B cell (primary cell): Measurements from ENCODE around the gene HAO2. TPM values are rescaled to one million over a fixed set of nuclear protein-coding genes. Genes with fewer than 3 reads are reported as not detected.

ENCODE experiments used
- ATAC-seq: fragments of 200-7000 bp; cut with Tn5 transposase; one replicate; pipeline ENCODE4 v1.10.0; 2021; ENCODE audit warnings: low read depth, mild to moderate bottlenecking, moderate number of reproducible peaks, moderate library complexity
- CTCF ChIA-PET: fragments of 350-600 bp; sonication (Branson Sonifier 250); formaldehyde crosslinking; loops from one replicate; lab custom pipeline; 2021; ENCODE audit warnings: antibody characterized with exemption, inconsistent platforms; lab: Charles Lee
- POLR2A ChIA-PET: fragments of 350-600 bp; sonication (Branson Sonifier 250); formaldehyde crosslinking; loops from one replicate; lab custom pipeline; 2021; ENCODE audit warnings: antibody characterized with exemption; lab: Charles Lee
- DNase-seq: peaks from one replicate; pipeline ENCODE4 v3.0.0; 2013
- H2AFZ ChIP-seq: 2 replicates; pipeline ENCODE4 v1.6.1; 2012; ENCODE audit warnings: mild to moderate bottlenecking, low read depth, low read length; ENCODE audit not compliant: insufficient read depth, poor library complexity, severe bottlenecking
- H3K27ac ChIP-seq, 2 donors: 1 replicate in 1 of 2; 2 replicates in 1 of 2; pipeline ENCODE4 v1.5.1; 2012 to 2013; ENCODE audit warnings: low read length in 2 of 2, mild to moderate bottlenecking in 2 of 2, moderate library complexity in 1 of 2
- H3K27me3 ChIP-seq, 4 experiments: fragments of 200-600 bp in 1 of 4; sonication (generic) in 1 of 4; replicated peaks in 1 of 4; 1 replicate in 2 of 4; 2 replicates in 2 of 4; pipeline versions ENCODE4 v1.6.1 to v1.7.0; 2013 to 2016; ENCODE audit warnings: low read length in 3 of 4, mild to moderate bottlenecking in 2 of 4, mixed read lengths in 1 of 4, moderate library complexity in 1 of 4; ENCODE audit not compliant: insufficient read depth in 4 of 4, control insufficient read depth in 3 of 4; ENCODE audit errors: control extremely low read depth in 1 of 4
- H3K36me3 ChIP-seq, 2 experiments: replicated peaks in 1 of 2; 1 replicate in 1 of 2; 2 replicates in 1 of 2; pipeline versions ENCODE4 v1.6.1 to v1.7.1; 2013; ENCODE audit warnings: low read length in 1 of 2; ENCODE audit not compliant: insufficient read depth in 2 of 2, control insufficient read depth in 1 of 2; ENCODE audit errors: control extremely low read depth in 1 of 2, extremely low read depth in 1 of 2
- H3K4me1 ChIP-seq, 2 donors: fragments of 200-600 bp in 1 of 2; sonication (generic) in 1 of 2; 1 replicate in 1 of 2; 2 replicates in 1 of 2; pipeline versions ENCODE4 v1.5.1 to v1.6.1; 2013 to 2017; ENCODE audit warnings: low read length in 2 of 2; ENCODE audit not compliant: control insufficient read depth in 2 of 2, insufficient read depth in 2 of 2
- H3K4me2 ChIP-seq: replicated peaks from 2 replicates; pipeline ENCODE3; 2012; ENCODE audit warnings: mild to moderate bottlenecking, low read depth, low read length; ENCODE audit not compliant: poor library complexity, severe bottlenecking
- H3K4me3 ChIP-seq, 5 experiments: fragments of 200-600 bp in 1 of 5; sonication (generic) in 1 of 5; 1 replicate in 3 of 5; 2 replicates in 2 of 5; pipeline versions ENCODE4 v1.5.1 to v1.7.0; 2011 to 2016; ENCODE audit warnings: low read length in 4 of 5, mild to moderate bottlenecking in 4 of 5, low read depth in 2 of 5, control low read depth in 1 of 5, moderate library complexity in 1 of 5; ENCODE audit not compliant: insufficient read depth in 1 of 5; ENCODE audit errors: control extremely low read depth in 1 of 5, extremely low read depth in 1 of 5
- H3K79me2 ChIP-seq: fragments of 200-600 bp; sonication (generic); one replicate; pipeline ENCODE4 v1.6.0; 2016; ENCODE audit warnings: low read length; ENCODE audit not compliant: control insufficient read depth, insufficient read depth
- H3K9ac ChIP-seq: fragments of 200-600 bp; sonication (generic); 2 replicates; pipeline ENCODE4 v1.6.1; 2017; ENCODE audit warnings: mild to moderate bottlenecking, low read length, moderate library complexity
- H3K9me3 ChIP-seq, 3 donors: one replicate each; pipeline versions ENCODE4 v1.6.1 to v1.7.1; 2013; ENCODE audit warnings: low read length in 2 of 3; ENCODE audit not compliant: control insufficient read depth in 2 of 3, insufficient read depth in 1 of 3; ENCODE audit errors: control extremely low read depth in 1 of 3
- H4K20me1 ChIP-seq: 2 replicates; pipeline ENCODE4 v1.6.0; 2012; ENCODE audit warnings: mild to moderate bottlenecking, low read length; ENCODE audit not compliant: insufficient read depth, control insufficient read depth, poor library complexity, severe bottlenecking
- H3K27ac Mint-ChIP-seq: one replicate; pipeline ENCODE4 v1.8.0; 2021; ENCODE audit warnings: mixed read lengths
- H3K27me3 Mint-ChIP-seq: one replicate; pipeline ENCODE4 v1.8.0; 2021; ENCODE audit warnings: mixed read lengths
- H3K4me1 Mint-ChIP-seq: one replicate; pipeline ENCODE4 v1.8.0; 2021; ENCODE audit warnings: mixed read lengths
- H3K4me3 Mint-ChIP-seq: one replicate; pipeline ENCODE4 v1.8.0; 2021; ENCODE audit warnings: mixed read lengths
- H3K9me3 Mint-ChIP-seq: one replicate; pipeline ENCODE4 v1.8.0; 2022; ENCODE audit warnings: mixed read lengths; ENCODE audit not compliant: insufficient read depth
- EZH2 ChIP-seq: IDR thresholded peaks from 2 replicates; pipeline ENCODE4 v1.6.1; 2012; ENCODE audit warnings: borderline replicate concordance, low read depth, mild to moderate bottlenecking, moderate library complexity, low read length; ENCODE audit not compliant: insufficient read depth, poor library complexity, severe bottlenecking
- WGBS: methylation state at CpG from one replicate; pipeline ENCODE4 v1.1.5; 2013; ENCODE audit warnings: missing lambda C conversion rate; ENCODE audit not compliant: insufficient coverage; 5-methylcytosine and 5-hydroxymethylcytosine counted together
- intact Hi-C: fragments of 100-400 bp; cut with micrococcal nuclease; formaldehyde crosslinking; loops from one replicate; pipeline ENCODE4 v1.10.0; 2022
- polyA plus RNA-seq: library from polyadenylated mRNA; depleted of rRNA; stranded (reverse); fragments of >200 nt; gene quantifications from 2 replicates; pipeline ENCODE4 v1.2.3, GENCODE V29; 2012
- total RNA-seq, 2 donors: library from RNA; stranded (reverse); fragments of 120-200 nt in 1 of 2; gene quantifications; 1 replicate in 1 of 2; 2 replicates in 1 of 2; pipeline versions ENCODE4 v1.2.3 to v1.2.4, GENCODE V29; 2013 to 2022
- TF ChIP-seq, protein P1 (sequence below): fragments of 200-600 bp; IDR thresholded peaks from one replicate; pipeline ENCODE4 v1.8.0; 2022; ENCODE audit warnings: antibody characterized with exemption, mild to moderate bottlenecking

The HAO2 gene
- total and polyA plus RNA-seq, 2 donors (not counting 1 experiment from before 2014, with no cell fraction given): not detected

DNA sequence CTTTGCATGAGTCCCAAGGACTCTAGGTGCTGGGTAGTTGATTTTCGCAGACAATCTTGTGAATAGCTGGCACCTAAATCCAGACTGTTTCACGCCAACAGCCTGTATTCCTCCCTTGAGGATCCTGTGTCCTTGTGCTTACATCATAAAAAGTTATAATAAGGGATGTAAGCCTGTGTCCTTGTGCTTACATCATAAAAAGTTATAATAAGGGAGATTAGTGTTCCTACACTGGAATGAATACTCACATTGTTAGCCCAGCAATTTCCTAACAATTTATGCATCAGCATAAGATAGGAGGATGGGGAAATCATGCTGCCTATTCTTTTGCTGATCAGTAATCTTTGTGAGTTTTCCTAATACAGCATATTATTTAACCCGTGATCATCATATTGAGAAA, 42.4 kb downstream of the HAO2 start:
- no peak overlapping the region for H3K27ac ChIP-seq
- no peak overlapping the region for H3K4me2 ChIP-seq
- Mint-ChIP-seq H3K27me3 (peaks cover 10% of the 10 kb centered on the region), H3K9me3 (peaks cover 9% of the 10 kb centered on the region), H3K4me3 (no peak overlapping the region), H3K4me1 (no peaks in the 10 kb centered on the region), H3K27ac (no peak overlapping the region)
- no peak overlapping the region for H3K4me3 ChIP-seq
- no peaks in the 10 kb centered on the region for H3K79me2 ChIP-seq
- TF ChIP-seq, protein P1, sequence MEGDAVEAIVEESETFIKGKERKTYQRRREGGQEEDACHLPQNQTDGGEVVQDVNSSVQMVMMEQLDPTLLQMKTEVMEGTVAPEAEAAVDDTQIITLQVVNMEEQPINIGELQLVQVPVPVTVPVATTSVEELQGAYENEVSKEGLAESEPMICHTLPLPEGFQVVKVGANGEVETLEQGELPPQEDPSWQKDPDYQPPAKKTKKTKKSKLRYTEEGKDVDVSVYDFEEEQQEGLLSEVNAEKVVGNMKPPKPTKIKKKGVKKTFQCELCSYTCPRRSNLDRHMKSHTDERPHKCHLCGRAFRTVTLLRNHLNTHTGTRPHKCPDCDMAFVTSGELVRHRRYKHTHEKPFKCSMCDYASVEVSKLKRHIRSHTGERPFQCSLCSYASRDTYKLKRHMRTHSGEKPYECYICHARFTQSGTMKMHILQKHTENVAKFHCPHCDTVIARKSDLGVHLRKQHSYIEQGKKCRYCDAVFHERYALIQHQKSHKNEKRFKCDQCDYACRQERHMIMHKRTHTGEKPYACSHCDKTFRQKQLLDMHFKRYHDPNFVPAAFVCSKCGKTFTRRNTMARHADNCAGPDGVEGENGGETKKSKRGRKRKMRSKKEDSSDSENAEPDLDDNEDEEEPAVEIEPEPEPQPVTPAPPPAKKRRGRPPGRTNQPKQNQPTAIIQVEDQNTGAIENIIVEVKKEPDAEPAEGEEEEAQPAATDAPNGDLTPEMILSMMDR: no peak
- no peak for TF ChIP-seq EZH2
- H3K9me3 ChIP-seq: peaks cover 0 to 1% (median 0%) of the 10 kb centered on the region in 3 donors
- H3K9ac ChIP-seq: no peak overlapping the region
- ATAC-seq: no peak
- intact Hi-C loops: no loop called here
- ChIA-PET POLR2A (no interaction called here), CTCF (no interaction called here)
- no peaks in the 10 kb centered on the region for H3K4me1 ChIP-seq
- H3K36me3 ChIP-seq: no peaks in the 10 kb centered on the region
- H3K27me3 ChIP-seq: no peaks in the 10 kb centered on the region
- no peaks in the 10 kb centered on the region for H4K20me1 ChIP-seq
- no peak overlapping the region for H2AFZ ChIP-seq
- DNase-seq: no peak
- 100% methylated on average over 1 of the region's 3 CpGs for WGBS

DNA sequence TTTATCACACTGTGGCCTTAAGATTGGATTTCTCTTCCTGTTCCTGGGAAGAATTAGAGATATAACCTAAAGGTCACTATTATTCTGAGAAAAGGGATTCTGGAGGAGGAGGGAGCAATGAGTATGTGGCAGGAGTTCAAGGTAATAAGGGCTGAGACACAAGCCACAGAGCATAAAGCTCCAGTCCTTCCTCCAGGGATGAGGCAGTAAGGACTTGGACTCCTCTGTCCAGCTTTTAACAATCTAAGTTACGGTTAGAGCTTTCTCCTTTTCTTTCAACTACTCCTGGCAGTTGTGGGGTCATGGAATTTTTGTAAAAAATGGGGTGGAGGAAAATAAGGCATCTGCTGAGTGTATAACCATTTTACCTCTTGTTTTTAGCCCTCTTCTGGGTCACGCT, 46.4 kb downstream of the HAO2 start, which contains the start of gene HSD3B2:
Gene HSD3B2, plus strand, starts transcription at position 201 of the 400 bp plus-strand sequence. CDS start 270 bp downstream, outside the sequence.
- H3K4me2 ChIP-seq: no peak within 1 kb of the TSS
- no peak within 1 kb of the TSS for H3K9ac ChIP-seq
- intact Hi-C loops: no loop called here
- CTCF ChIA-PET: no interaction called here
- Mint-ChIP-seq H3K27me3 (peaks cover 4% of the 10 kb centered on the region), H3K27ac (no peak within 1 kb of the TSS), H3K4me3 (no peak within 1 kb of the TSS), H3K4me1 (no peaks in the 10 kb centered on the region), H3K9me3 (no peaks in the 10 kb centered on the region)
- POLR2A ChIA-PET: no interaction called here
- no peaks in the 10 kb centered on the region for H3K27me3 ChIP-seq
- no peak within 1 kb of the TSS for H2AFZ ChIP-seq
- 86% methylated on average over 1 of the region's 2 CpGs for WGBS
- ATAC-seq (no peak), DNase-seq (no peak)
- no peak for TF ChIP-seq EZH2
- TF ChIP-seq, protein P1: no peak
- H3K9me3 ChIP-seq: peaks cover 0 to 1% (median 0%) of the 10 kb centered on the region in 3 donors
- H3K4me3 ChIP-seq: no peak within 1 kb of the TSS
- no peaks in the 10 kb centered on the region for H3K79me2 ChIP-seq
- H4K20me1 ChIP-seq: no peaks in the 10 kb centered on the region
- no peaks in the 10 kb centered on the region for H3K36me3 ChIP-seq
- H3K4me1 ChIP-seq: no peaks in the 10 kb centered on the region
- H3K27ac ChIP-seq: no peak within 1 kb of the TSS
